GM21717 (cell line): ENCODE results near the gene UBFD1.
"Not testable (repeated sequence)": the region's sequence is repeated elsewhere in the genome, so short reads cannot be mapped to it uniquely, and the experiment has no call there.

Experiments
- ATAC-seq: cut with Tn5 transposase; IDR thresholded peaks from one replicate; pipeline ENCODE4 v1.9.1; 2021; ENCODE audit warnings: mild to moderate bottlenecking, moderate library complexity; ENCODE audit not compliant: unreplicated experiment

UBFD1 gene

DNA sequence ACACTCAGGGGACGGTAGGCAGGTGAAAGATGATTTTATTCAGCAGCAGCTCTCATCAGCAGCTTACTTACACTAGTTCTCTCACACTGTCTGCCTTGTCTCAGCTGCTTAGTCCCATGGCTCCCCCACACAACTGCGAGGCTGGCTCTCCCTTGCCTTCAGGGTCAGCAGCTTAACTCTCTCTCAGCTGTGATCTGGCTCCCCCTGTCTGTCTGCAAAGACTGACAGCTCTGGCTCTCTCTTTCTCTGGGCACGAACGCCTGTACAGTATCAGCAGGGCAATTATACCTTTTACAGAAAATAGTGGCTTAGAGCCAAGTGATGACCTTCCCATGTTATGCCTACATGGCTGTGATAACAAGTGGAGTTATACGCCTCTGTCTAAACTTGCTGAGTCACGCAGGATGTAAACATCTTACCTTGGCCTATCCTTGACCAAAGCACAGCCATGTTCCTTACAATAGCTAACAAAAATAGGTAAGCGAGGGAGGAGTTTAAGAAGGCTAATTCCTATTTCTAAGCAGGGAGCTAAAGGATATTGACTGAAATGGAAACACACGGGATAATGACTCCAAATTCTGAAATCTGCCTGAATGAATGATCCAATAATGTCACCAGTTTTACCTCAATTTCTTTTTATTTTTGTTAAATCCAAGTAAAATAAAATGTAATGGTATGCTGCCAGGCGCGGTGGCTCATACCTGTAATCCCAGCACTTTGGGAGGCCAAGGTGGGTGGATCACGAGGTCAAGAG is 39.7 kb downstream of the UBFD1 start:
- no peak for ATAC-seq

DNA sequence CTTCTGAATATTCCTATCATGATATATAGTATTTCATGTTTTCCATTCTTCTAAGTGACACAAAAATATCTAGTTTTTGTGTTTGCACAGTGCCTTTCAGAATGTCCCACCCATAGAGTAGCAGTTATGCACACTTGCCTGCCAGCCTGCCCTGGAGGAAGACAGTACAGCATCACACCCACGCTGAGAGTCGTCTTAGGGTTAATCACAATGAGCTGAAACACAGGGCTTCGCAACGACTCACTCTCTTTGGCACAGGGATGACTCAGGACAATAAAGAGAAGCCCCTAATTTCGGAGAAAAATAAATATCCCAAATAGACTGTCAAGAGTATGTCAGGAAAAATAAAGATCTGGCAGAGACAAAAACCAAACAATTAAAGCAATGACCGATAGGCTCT is 50.2 kb downstream of the UBFD1 start:
- ATAC-seq = no peak

DNA sequence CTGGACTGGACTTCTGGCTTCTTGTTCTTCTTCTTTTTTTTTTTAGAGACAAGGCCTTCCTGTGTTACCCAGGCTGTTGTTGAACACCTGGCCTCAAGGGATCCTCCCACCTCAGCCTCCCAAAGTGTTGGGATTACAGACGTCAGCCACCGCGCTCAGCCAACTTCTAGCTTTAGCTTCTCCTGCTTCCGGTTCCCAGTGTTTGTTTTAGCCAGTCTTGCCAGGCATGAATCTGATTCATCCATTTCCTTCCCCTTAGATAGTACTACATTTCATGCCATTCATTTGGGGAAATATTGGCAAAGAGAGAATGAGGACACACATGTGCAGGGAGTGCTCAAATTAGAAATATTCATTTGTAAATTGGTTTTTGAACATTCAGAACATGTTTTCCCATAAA is 50.7 kb downstream of the UBFD1 start:
- ATAC-seq = no peak

DNA sequence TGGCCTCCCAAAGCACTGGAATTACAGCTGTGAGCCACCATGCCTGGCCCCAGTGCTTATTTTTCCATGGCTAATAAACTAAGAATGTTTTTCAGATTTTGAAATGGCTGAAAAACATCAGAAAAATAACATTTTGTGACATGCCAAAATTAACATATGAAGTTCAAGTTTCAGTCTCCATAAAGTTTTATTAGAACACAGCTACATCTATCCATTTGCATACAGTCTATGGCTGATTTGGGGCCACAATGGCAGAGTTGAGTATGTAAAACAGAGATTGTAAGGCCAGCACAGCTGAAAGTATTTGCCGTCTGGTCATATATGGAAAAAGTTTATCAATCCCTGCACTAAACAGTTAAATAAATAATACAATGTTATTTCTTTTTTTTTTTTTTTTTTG is 52.4 kb downstream of the UBFD1 start:
- ATAC-seq = no peak

DNA sequence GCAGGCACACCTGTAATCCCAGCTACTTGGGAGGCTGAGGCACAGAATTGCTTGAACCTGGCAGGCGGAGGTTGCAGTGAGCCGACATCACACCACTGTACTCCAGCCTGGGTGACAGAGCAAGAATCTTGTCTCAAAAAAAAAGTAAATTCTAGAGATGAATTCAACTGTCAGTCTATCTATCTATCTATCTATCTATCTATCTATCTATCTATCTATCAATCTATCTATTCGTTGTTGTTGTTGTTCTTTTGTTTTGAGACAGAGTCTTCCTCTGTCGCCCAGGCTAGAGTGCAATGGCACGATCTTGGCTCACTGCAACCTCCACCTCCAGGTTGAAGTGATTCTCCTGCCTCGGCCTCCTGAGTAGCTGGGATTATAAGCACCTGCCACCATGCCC is 53.4 kb downstream of the UBFD1 start:
- not testable (repeated sequence) for ATAC-seq

DNA sequence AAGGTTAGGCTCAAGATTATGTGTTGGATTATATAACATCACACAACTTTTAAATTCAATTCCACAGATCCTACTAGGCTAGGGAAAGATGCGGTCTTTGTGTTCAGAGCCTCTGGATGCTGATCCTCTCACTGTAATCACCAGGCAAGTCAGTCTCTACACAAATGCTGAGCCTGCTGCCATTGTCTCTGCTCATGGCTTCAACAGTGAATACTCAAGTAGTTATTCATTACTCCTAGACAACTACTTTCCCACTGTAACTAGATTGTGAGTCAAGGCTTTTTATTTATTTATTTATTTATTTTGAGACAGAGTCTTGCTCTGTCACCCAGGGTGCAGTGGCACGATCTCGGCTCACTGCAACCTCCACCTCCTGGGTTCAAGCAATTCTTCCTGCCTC is 54.4 kb downstream of the UBFD1 start:
- no peak for ATAC-seq

DNA sequence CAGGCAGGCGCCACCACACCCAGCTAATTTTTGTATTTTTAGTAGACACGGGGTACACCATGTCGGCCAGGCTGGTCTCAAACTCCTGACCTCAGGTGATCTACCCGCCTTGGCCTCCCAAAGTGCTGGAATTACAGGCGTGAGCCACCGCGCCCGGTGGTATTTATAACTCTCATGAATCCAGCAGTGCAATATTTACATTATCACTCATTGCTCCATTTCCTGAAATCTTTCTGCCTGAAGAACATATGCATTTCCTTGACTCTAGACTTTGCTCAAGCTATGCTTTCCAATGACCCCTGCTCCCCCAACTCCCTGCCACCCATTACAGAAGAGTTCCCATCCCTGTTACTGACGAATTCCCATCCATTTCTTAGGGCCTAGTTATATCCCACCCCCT is 58.3 kb downstream of the UBFD1 start:
- ATAC-seq = no peak
